GM20431 (cell line): ENCODE results near the gene FN3KRP.
"Not testable (repeated sequence)": the region's sequence is repeated elsewhere in the genome, so short reads cannot be mapped to it uniquely, and the experiment has no call there.

Experiments
- in situ Hi-C: fragments of 300-500 bp; cut with MseI, MboI; formaldehyde crosslinking; loops from one replicate; pipeline ENCODE4 v1.15.0; 2020; ENCODE audit warnings: low sequenced_read_pairs; ENCODE audit not compliant: unreplicated experiment

Gene FN3KRP

DNA sequence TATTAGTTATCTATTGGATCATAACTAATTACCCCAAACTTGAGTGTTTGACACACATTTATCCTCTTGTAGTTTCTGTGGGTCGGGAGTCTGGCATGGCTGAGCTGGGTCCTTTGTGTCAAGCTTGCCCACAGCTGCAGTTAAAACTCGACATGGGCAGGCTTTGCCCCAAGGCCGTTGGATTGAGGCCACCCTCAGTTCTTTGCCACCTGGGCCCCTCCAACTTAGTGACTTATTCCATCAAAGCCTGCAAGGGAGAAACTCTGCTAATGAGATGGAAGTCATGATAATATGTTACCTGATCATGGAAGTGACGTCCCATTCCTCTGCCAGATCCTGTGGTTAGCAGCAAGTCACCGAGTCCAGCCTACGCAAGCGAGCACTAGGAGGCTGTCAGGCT is 52.5 kb downstream of the FN3KRP start:
- in situ Hi-C loops = loop anchor here (10.0 kb wide), 1 partner anchor 104 kb away; no protein-coding TSS in a partner anchor

DNA sequence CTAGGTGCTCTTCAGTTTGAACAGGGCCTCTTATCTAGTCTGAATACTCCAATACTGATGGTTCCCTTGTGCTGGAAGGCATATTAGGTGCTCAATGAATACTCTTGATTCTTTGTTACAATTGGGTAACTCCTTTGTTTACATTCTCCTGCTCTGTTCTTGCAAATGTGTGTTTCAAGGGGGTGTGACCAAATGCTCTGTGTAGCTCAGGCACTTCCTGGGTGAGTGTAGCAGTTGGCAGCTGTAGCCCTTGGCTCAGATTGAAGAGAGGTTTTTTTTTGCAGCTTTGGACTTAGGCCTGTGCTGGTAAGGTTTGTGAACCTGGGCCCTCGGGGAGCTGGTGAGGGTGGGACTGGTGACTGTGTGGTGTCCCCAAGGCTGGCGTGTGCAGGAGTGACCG is 55.5 kb downstream of the FN3KRP start:
- in situ Hi-C loops = no loop called here

DNA sequence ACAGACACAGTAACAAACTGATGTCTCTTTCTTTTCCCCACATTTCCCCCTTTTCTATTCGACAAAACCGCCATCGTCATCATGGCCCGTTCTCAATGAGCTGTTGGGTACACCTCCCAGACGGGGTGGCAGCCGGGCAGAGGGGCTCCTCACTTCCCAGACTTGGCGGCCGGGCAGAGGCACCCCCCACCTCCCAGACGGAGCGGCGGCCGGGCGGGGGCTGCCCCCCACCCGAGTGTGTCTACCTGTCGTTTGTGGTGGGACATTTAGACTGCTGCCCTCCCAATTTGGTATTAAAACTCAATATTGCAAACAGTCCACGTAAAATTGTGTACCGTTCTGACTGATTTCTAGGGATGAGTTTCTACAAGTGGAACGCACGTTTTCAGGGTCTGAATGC is 58.0 kb downstream of the FN3KRP start:
- in situ Hi-C loops = not testable (repeated sequence)

DNA sequence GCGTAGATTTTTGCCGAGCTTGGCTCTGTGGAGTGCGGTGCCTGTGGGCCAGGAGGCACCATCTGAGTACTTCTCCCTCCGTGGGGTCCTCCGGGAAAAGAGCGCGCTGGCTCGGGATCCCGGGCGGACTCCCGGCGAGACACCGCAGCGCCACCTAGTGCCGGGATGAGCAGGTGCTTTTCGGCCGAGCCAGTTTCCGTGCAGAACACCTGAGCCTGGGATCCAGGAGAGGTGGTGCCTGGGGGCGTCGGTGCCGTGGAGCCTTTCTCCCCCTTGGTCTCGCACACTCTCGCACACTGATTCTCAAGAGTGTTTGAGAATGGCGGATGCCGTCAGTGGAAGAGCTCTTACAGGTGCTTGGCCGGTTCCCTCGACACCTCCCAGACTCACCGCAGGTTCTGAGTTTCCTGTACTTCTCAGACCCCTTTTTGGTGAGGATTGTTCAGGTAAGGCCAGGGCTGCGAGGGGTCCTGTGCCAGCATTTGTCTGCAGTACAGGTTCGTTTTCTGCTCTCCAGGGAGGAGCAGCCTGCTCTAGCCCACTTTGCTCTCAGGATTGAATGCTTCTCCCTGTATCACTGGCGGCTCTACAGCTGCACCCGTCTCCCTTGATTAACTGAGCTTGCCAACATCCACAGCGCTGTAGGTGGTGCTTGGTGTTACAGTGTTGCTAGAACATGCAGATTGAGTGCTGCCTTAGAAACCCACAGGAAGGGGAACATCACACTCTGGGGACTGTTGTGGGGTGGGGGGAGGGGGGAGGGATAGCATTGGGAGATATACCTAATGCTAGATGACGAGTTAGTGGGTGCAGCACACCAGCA is 58.7 kb downstream of the FN3KRP start:
- in situ Hi-C loops = no loop called here

DNA sequence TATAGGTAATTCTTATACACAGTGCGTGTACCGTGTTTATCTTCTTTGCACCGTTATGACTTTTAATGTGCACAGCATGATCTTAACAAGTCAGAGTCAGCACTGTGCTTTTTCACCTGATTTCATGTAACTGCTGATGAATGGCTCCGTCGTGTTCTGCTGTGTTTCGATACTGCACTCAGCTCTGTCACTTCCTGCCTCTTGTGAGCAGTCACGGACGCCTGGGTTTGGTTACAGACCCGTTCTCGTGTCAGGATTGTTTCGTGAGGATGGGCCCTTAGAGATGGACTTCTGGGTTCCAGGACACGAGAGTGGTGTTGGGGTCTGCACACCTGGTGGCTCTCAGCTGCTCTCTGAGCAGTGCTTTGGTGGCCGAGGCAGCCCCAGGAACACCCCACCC is 59.9 kb downstream of the FN3KRP start:
- in situ Hi-C loops = no loop called here
